ENCODE results near the gene QKI. TPM values are rescaled to one million over a fixed set of nuclear protein-coding genes. Genes with fewer than 3 reads are reported as not detected.

QKI gene
- total RNA-seq, 1 experiment from 2014 or later: 176 TPM

DNA sequence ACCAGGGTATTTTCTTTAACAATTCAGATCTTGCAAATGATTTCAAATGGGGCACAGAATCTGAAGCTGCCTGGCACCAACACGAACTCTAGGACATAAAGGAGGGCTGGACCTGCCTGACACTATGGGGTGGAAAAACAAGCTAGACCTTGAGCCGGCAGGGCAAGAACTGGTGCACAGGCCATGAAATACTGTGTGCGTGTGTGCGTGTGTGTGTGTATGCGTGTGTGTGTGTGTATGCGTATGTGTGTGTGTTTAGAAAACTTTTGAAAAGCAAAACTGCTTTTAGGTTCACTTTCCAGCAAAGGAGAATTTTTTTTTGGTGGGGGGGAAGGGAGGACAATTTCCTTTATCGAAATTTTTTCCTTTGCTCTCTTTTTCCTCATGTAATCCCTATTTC, 11.9 kb upstream of the QKI start:
- no peaks in the 10 kb centered on the region for H3K9me3 ChIP-seq (ENCODE audit: control insufficient read depth, low read depth, low read length)
- 0 out of 7 replicates have a peak, but pooled peaks cover 0 to 4% (median 0%) of the 10 kb centered on the region in 3 experiments for H3K36me3 Mint-ChIP-seq (ENCODE audit: insufficient read depth in 1 of 3, low read depth in 3 of 3)
- no peak overlapping the region for H2BK15ac ChIP-seq (ENCODE audit: low read depth, low read length)
- H3K9ac ChIP-seq (ENCODE audit: extremely low read depth, insufficient read length, low read length): no peak overlapping the region
- no peaks in the 10 kb centered on the region for H3K23me2 ChIP-seq (ENCODE audit: insufficient read length, low read depth, low read length, poor library complexity, severe bottlenecking)
- no peak overlapping the region for H3K27ac Mint-ChIP-seq
- H3K9me3 Mint-ChIP-seq: no peaks in the 10 kb centered on the region; a peak in 2 of 5 replicates
- no peak overlapping the region for H3K56ac ChIP-seq (ENCODE audit: insufficient read length, low read depth, low read length)
- H2AFZ ChIP-seq (ENCODE audit: low read length): no peak overlapping the region
- H4K8ac ChIP-seq (replicated peaks; ENCODE audit: insufficient read length, low read depth, low read length): no peak overlapping the region
- no peak overlapping the region for H3T11ph ChIP-seq (ENCODE audit: low read length)
- H3K27ac ChIP-seq (ENCODE audit: insufficient read length, low read depth, low read length): no peak overlapping the region
- H2AK5ac ChIP-seq (ENCODE audit: insufficient read length, low read length): no peak overlapping the region
- H3K4ac ChIP-seq (ENCODE audit: low read depth, low read length): no peak overlapping the region
- H4K20me1 ChIP-seq (ENCODE audit: control insufficient read depth, insufficient read depth, insufficient read length): no peaks in the 10 kb centered on the region
- H3K27me3 Mint-ChIP-seq (ENCODE audit: low read depth): peaks cover 15% of the 10 kb centered on the region
- H3K4me3 Mint-ChIP-seq: no peak overlapping the region; a peak in 1 of 5 replicates
- H2BK120ac ChIP-seq (ENCODE audit: low read depth, low read length, poor library complexity, severe bottlenecking): no peak overlapping the region
- H3K79me1 ChIP-seq (ENCODE audit: insufficient read depth, low read depth, low read length, poor library complexity, severe bottlenecking): no peaks in the 10 kb centered on the region
- no peak overlapping the region for H2BK5ac ChIP-seq (ENCODE audit: insufficient read length, low read length)
- H3K79me2 ChIP-seq (ENCODE audit: insufficient read depth, low read length): no peaks in the 10 kb centered on the region
- TF ChIP-seq, protein P1, sequence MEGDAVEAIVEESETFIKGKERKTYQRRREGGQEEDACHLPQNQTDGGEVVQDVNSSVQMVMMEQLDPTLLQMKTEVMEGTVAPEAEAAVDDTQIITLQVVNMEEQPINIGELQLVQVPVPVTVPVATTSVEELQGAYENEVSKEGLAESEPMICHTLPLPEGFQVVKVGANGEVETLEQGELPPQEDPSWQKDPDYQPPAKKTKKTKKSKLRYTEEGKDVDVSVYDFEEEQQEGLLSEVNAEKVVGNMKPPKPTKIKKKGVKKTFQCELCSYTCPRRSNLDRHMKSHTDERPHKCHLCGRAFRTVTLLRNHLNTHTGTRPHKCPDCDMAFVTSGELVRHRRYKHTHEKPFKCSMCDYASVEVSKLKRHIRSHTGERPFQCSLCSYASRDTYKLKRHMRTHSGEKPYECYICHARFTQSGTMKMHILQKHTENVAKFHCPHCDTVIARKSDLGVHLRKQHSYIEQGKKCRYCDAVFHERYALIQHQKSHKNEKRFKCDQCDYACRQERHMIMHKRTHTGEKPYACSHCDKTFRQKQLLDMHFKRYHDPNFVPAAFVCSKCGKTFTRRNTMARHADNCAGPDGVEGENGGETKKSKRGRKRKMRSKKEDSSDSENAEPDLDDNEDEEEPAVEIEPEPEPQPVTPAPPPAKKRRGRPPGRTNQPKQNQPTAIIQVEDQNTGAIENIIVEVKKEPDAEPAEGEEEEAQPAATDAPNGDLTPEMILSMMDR (conservative IDR thresholded peaks at IDR 0.05): no peak
- H4K5ac ChIP-seq (ENCODE audit: insufficient read length, low read depth, low read length): no peak overlapping the region
- DNase-seq: no peak
- H3K4me1 Mint-ChIP-seq: peaks cover 54 to 58% of the 10 kb centered on the region in 2 experiments
- WGBS (ENCODE audit: extremely low coverage, insufficient read length, low lambda C conversion rate): no CpG with 5 or more reads among the region's 7 CpGs
- H3K4me1 ChIP-seq (ENCODE audit: insufficient read depth, low read length): peaks cover 5% of the 10 kb centered on the region; the same call in 1 of the 2 replicates
- H3K14ac ChIP-seq (ENCODE audit: insufficient read depth, low read length): no peak overlapping the region
- no peak overlapping the region for H2BK12ac ChIP-seq (ENCODE audit: insufficient read length, low read depth, low read length)
- H3K27me3 ChIP-seq (ENCODE audit: insufficient read depth, low read length): no peaks in the 10 kb centered on the region
- no peak overlapping the region for H4K91ac ChIP-seq (ENCODE audit: insufficient read length, low read depth, low read length)
- H2BK20ac ChIP-seq (ENCODE audit: low read depth, low read length, poor library complexity, severe bottlenecking): no peak overlapping the region
- H3K18ac ChIP-seq (ENCODE audit: insufficient read length, low read depth, low read length): no peak overlapping the region
- no peak overlapping the region for H3K23ac ChIP-seq (ENCODE audit: insufficient read length, low read depth, low read length)
- H3K4me2 ChIP-seq (ENCODE audit: insufficient read depth, insufficient read length, low read length): no peak overlapping the region
